ENCODE results near the gene SLC6A5. TPM values are rescaled to one million over a fixed set of nuclear protein-coding genes. Genes with fewer than 3 reads are reported as not detected.

SLC6A5 gene
- total RNA-seq, 1 experiment from 2014 or later: not detected

DNA sequence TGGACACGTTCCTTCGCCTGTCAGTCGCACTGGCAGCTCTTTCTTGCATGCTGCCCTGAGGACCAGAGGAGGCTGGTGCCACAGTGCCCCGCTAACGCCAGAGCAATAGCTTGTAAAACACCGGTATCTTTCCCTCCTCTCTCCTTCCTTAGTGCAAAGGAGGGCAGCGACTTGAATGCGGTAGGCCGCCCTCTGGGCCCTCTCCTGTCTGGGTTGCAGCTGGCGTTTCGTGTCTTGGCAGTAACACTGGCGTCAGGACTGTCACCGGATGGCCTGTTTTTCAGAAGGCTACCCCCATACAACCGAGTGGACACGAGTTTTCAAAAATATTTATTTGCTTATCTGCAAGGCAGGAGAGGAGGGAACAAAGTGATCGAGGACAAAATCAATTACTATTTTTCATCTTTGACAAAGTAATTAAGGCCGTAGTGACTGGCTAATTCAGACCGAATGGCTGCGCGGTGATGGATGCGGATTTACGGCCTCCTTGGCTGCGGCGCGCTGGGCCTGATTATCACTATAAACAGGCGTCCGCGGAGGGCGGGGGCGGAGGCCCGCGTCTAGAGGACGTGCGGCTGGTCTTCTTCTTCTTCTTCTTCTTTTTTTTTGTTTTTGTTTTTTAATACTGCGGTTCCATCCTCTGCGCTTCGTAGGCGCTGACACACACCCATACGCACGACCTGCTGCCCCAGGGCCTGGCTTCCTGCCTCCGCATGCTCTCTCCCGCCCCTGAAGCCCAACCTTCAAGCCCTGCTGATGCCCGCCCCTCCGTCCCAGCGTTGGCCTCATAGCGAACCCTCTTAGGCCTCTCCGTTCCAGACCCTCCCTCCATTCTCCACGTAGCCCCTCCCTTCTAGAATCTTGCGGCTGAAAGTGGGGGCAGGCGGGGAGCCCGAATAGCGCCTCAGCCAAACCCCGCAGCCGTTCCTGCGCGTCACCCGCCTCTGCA is 2.9 kb upstream of the SLC6A5 start:
- no peak for DNase-seq (ENCODE audit: low spot score)

DNA sequence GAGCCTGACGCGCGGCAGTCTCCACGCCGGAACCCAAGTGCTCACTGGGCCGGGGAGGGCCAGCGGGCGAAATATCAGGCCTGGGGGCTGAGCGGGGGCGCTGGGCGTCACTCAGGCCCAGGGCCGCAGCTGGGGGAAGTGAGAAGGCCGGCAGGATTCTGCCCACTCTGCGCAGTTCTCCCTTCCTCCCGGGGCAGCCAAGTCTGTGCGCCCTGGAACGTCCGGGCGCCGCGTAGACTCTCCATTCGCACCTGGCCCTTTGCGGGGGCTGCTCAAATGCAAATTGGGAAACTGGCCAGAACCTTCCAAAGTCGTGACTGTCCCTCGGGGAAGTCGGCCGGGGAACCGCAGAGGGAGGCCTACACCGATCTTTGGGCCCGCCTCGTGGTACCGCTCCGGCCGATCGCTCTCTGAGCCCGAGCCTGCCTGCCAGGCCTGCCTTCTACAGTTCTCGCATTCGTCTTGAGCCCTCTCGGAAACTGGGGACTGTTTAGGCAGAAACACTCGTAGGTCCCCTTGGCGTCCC is 2.2 kb upstream of the SLC6A5 start:
- no peak for DNase-seq (ENCODE audit: low spot score)

DNA sequence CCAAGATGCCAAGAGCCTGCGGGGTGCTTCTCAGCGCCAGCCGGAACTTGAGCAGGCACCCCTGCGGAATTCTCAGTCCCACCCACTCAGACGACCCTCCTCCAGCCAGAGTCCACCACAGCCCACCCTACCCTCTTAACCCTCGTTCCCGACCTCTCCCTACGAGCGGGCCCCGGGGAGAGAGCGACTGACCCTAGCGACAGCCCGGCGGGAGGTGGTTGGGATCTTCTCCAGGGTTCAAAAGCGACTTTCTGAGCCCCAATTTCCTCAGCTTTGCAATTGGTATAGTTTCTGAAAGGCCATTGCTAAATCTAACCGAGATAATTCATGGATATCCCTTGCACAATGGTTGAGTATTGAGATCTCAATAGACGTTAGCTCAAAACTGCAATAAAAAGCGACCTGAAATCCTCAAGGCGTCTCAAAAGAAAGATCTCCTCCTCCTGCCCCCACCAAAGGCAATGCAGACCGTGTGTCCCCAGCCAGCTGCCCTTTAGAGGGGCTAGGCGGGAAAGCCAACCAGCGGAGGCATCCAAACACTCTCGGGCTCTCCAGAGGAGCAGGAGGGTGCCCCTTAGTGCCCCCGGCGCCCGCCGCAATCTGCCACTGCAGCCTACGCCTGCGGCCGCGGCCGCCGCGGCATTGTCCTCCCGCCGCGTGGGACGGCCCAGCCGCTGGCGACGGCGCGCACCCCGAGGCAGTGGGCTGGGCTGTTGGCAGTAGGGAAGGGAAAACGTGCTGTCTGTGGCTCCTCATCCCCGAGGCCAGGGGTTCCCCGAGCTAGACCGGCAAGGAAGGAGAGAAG is 1.5 kb upstream of the SLC6A5 start:
- DNase-seq (ENCODE audit: low spot score): no peak

GRCh38 chr11:20598492-20598891 is 916 bp upstream of the SLC6A5 start:
- no peak for DNase-seq (ENCODE audit: low spot score)

DNA sequence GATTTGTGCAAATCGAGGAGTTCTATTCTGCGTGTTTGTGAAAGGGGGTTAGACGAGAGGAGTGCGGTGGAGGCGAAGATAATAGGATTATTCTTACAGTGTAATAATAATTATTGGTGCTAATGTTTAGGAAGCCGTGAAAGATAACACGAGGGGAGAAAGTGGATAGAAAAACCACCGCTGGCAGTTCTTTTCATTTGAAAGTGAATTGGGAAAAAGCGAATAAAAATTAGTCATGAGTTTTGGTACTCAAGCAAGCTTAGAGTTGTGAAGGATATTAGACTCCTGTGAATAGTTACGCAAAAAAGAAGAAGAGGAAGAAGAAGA is 575 bp downstream of the SLC6A5 start:
- no peak for DNase-seq (ENCODE audit: low spot score)

- DNase-seq (ENCODE audit: low spot score): no peak
Observed at GRCh38 chr11:20600551-20600950, 1.1 kb downstream of the SLC6A5 start.

GRCh38 chr11:20601221-20601914 is 2.0 kb downstream of the SLC6A5 start:
- DNase-seq (ENCODE audit: low spot score): no peak

DNA sequence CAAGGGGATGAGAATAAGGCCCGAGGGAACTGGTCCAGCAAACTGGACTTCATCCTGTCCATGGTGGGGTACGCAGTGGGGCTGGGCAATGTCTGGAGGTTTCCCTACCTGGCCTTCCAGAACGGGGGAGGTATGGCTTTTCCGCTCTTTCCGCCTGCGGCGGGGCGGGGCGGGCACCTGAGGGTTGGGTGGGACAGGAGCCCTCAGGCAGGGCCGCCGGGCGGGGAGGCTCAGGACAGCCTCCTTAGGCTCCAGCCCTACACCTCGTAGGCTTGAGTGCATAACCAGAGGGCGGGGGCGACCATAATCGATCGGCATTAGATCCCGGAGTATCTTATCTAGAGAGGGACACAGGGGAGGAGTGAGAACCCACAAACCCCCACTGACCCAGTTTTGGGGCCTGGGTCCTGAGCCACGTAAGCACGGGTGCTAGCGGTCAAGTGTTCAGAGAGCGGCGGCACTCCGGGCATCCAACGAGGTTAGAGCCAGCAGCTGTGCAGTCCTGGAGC is 4.9 kb downstream of the SLC6A5 start:
- no peak for DNase-seq (ENCODE audit: low spot score)

GRCh38 chr11:20604864-20605601 is 5.6 kb downstream of the SLC6A5 start:
- no peak for DNase-seq (ENCODE audit: low spot score)

DNA sequence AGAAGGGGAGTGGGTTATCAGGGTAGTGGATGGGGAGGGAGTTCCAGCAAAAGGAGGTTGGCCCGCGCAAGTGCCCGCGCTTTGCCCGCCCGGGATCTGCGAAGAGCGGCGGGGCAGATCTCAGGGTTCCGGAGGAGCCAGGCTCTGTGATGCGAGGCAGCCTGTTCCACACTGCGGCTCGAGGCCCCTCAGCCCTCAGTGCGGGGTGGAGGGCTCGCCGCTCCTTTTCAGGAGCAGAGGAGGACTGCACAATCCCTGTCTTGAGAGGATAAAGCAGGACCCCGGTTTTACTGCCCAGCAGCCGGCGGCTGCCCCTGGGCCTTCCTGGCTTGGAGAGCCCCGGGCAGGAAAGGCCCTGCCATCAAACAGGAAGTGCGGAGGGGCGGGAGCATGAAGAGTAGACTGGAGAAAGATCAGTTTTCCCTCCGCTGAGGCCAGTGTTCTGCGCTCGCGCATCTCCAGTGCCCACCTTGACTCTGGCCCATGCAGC is 6.2 kb downstream of the SLC6A5 start:
- DNase-seq (ENCODE audit: low spot score): no peak

GRCh38 chr11:20608934-20609333 is 9.5 kb downstream of the SLC6A5 start:
- DNase-seq (ENCODE audit: low spot score): no peak

DNA sequence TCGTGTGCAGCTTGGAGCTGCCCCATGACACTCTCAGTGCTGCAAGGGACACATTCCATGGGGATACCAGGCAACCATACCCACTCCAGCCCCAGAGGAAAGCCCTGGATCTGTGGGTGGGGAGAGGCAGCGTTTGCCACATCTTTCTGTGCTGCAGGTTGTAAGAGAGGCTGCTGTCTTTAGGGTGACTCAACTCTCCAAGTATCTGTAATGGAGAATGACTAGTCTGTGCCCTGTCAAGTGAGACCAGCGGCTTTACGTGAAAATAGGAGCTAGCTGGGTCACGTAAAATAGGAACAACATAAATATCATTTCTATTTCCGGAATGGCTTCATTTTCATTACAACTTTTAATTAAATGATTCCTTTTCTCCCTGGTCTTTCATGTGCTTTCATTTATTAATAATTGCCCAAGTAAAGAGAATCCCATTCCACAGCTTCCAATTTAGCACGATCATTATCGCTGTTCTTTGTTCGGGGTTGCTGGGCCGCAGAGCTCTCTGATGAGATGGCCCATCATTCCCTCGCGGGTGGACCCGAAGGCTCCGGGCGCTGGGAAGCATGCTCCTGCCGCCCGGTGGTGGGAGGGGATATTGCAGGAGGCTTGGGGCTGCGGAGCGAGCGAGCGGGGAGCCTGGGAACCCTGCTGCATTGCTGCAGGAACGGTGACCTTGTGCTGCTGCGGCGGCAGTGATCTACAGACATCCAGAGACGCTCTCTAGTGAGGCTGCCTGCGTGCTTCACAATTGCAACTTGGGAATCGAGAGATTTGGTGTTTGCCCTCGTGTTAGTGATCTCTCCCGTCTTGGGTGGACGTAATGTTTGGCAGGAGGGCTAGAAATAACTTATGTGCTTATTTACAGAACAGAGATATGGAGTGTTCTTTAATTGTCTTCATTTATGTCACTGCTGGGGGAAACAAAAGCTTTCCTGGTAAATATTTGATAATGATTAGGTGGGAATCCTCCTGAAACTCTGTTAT is 10.6 kb downstream of the SLC6A5 start:
- DNase-seq (ENCODE audit: low spot score): peak; percentile 56

- DNase-seq (ENCODE audit: low spot score): no peak
Observed at GRCh38 chr11:20610825-20611224, 11.4 kb downstream of the SLC6A5 start.

GRCh38 chr11:20611445-20611844 is 12.0 kb downstream of the SLC6A5 start:
- DNase-seq (ENCODE audit: low spot score): no peak

DNA sequence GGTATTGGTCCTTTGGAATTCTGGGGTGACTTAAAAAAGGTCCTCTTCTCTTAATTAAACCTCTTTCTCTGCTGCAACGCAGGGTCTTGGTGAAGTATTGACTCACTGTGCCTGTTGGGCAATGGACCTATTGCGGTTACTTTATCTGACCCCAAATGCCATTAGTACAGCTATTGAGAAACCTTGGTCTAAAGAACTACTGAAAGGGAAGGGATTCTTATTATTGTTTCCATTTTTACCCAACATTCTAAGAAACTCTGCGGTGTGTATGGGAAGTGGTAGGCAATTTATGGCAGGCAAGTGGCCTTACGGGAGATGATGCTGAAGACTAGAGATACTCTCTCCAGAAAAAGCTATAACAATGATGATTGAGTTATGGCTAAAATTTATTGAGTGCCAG is 12.5 kb downstream of the SLC6A5 start:
- DNase-seq (ENCODE audit: low spot score): no peak

DNA sequence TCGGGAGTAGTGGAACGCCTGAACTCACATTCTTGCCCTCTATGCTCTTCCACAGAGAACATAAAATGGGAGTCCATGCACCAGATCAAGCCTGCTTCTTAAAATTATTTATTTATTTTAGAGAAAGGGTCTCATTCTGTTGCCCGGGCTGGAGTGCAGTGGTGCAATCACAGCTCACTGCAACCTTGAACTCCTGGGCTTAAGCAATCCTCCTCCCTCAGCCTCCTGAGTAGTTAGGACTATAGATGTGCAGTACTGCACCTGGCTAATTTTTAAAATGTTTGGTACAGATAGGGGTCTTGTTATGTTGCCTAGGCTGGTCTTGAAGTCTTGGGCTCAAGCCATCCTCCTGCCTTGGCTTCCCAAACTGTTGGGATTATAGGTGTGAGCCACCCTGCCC is 13.0 kb downstream of the SLC6A5 start:
- DNase-seq (ENCODE audit: low spot score): no peak

DNA sequence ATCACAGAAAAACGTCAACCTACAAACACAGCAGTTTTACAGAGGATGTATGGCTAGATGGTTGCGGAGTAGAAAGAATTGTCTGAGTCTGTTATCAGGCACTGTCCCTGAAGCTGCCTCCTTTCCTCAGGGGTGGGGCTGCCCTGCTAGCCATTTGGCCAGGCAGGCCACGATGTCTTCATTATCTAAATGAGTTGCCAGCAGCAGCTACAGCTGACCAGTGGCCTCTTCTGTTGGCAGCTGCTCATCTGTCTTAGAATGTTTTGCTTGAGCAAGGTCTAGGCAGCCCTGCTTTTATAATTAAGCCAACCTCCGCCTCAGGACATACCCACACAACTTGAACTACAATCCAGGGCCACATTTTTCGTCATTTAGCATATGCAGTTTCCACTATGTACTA is 17.5 kb downstream of the SLC6A5 start:
- no peak for DNase-seq (ENCODE audit: low spot score)

- DNase-seq (ENCODE audit: low spot score): no peak
Observed at GRCh38 chr11:20617346-20618005, 18.1 kb downstream of the SLC6A5 start.

GRCh38 chr11:20618083-20618482 is 18.7 kb downstream of the SLC6A5 start:
- no peak for DNase-seq (ENCODE audit: low spot score)

All from A172 (cell line).